Measurements from ENCODE around the gene CERS5. TPM values are rescaled to one million over a fixed set of nuclear protein-coding genes. Genes with fewer than 3 reads are reported as not detected.

The CERS5 gene
- total RNA-seq, 2 donors from 2014 or later, result 27.6 to 41.7 TPM

DNA sequence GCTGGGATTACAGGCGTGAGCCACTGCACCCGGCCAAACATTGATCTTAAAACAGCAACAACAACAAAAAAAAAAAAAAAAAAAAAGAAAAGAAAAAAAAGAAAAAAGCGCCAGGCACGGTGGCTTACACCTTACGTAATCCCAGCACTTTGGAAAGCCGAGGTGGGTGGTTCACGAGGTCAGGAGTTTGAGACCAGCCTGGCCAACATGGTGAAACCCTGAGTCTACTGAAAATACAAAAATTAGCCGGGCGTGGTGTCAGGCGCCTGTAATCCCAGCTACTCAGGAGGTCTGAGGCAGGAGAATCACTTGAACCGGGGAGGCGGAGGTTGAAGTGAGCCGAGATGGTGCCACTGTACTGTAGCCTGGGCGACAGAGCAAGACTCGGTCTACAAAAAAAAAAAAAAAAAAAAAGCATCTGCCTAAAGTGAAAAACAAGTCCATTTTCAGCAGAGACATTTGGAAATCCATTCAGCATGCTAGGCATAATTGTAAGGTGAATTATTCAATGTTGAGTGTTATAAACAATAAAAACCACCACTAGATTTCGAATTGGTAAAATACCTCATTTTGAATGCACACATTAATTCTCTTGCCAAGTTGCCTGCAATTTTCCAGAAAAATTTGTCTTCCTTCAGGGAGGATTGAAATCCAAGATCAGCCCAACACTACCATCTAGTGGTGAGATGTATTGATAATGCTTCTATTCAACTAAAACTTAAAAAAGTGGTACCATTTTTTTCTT lies 8.0 kb upstream of the CERS5 start:
- intact Hi-C loops (cut with DNase I), result loop anchor here (5.0 kb wide), 1 partner anchor 38 kb away; no protein-coding TSS in a partner anchor
- Histone ChIP-seq H3K36me3 (peaks cover 0 to 7% of the 10 kb centered on the region in 2 donors), H3K4me3 (no peak overlapping the region), H3K27ac (no peak overlapping the region), H3K4me1 (replicated peaks) (no peaks in the 10 kb centered on the region), H3K9me3 (no peaks in the 10 kb centered on the region), H3K27me3 (replicated peaks; ENCODE audit: insufficient read depth) (no peaks in the 10 kb centered on the region)
- DNase-seq (ENCODE audit: low spot score), result peak; percentile 33
- TF ChIP-seq, protein P1, sequence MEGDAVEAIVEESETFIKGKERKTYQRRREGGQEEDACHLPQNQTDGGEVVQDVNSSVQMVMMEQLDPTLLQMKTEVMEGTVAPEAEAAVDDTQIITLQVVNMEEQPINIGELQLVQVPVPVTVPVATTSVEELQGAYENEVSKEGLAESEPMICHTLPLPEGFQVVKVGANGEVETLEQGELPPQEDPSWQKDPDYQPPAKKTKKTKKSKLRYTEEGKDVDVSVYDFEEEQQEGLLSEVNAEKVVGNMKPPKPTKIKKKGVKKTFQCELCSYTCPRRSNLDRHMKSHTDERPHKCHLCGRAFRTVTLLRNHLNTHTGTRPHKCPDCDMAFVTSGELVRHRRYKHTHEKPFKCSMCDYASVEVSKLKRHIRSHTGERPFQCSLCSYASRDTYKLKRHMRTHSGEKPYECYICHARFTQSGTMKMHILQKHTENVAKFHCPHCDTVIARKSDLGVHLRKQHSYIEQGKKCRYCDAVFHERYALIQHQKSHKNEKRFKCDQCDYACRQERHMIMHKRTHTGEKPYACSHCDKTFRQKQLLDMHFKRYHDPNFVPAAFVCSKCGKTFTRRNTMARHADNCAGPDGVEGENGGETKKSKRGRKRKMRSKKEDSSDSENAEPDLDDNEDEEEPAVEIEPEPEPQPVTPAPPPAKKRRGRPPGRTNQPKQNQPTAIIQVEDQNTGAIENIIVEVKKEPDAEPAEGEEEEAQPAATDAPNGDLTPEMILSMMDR (IDR thresholded peaks at IDR 0.05), result peak; percentile 50 to 86 (median 74)
- peak; percentile 26 for TF ChIP-seq POLR2AphosphoS5 (IDR thresholded peaks at IDR 0.05)
- TF ChIP-seq POLR2A (IDR thresholded peaks at IDR 0.05), result no peak
- 67% methylated on average over 16 of the region's 16 CpGs for WGBS

DNA sequence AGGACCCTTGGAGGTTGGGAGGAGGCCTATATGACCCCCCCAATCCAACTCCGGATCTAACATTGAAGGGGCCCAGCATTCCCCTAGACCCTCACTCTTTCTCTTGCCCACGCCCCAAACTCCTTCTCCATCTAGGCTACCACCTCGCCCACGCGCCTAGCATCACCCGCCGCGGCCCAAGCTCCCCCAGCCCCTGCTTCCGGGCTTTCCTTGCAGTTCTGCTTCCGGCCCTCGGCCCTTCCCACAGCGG lies 445 bp downstream of the CERS5 start:
- H3K27me3 ChIP-seq (replicated peaks; ENCODE audit: insufficient read depth), result no peaks in the 10 kb centered on the region
- H3K36me3 ChIP-seq, result no peaks in the 10 kb centered on the region
- H3K4me1 ChIP-seq (replicated peaks), result no peaks in the 10 kb centered on the region
- DNase-seq (ENCODE audit: low spot score), result no peak
- peak overlapping the region; percentile 85 to 88 for H3K27ac ChIP-seq
- H3K4me3 ChIP-seq, result peak overlapping the region; percentile 83 to 95
- H3K9me3 ChIP-seq, result no peaks in the 10 kb centered on the region
- TF ChIP-seq POLR2A (IDR thresholded peaks at IDR 0.05) (no peak), POLR2AphosphoS5 (IDR thresholded peaks at IDR 0.05) (no peak)
- TF ChIP-seq, protein P1 (IDR thresholded peaks at IDR 0.05), result no peak
- 0% methylated on average over 12 of the region's 12 CpGs for WGBS
- intact Hi-C loops (cut with DNase I), result loop anchor here (5.0 kb wide), 1 partner anchor 79 kb away; the partner anchor contains the start of gene SMARCD1

- TF ChIP-seq, protein P1 (IDR thresholded peaks at IDR 0.05), result no peak
- TF ChIP-seq POLR2A (IDR thresholded peaks at IDR 0.05), result no peak
- no peak for TF ChIP-seq POLR2AphosphoS5 (IDR thresholded peaks at IDR 0.05)
- H3K27ac ChIP-seq, result no peak overlapping the region
- intact Hi-C loops (cut with DNase I), result loop anchor here (5.0 kb wide), 1 partner anchor 78 kb away; the partner anchor contains the start of gene SMARCD1
- no peaks in the 10 kb centered on the region for H3K36me3 ChIP-seq
- H3K9me3 ChIP-seq, result no peaks in the 10 kb centered on the region
- no peak for DNase-seq (ENCODE audit: low spot score)
- H3K4me3 ChIP-seq, result no peak overlapping the region
- no peaks in the 10 kb centered on the region for H3K27me3 ChIP-seq (replicated peaks; ENCODE audit: insufficient read depth)
- H3K4me1 ChIP-seq (replicated peaks), result no peaks in the 10 kb centered on the region
- 93% methylated on average over 20 of the region's 20 CpGs for WGBS
Measured at GRCh38 chr12:50164963-50165362, 2.2 kb downstream of the CERS5 start.

DNA sequence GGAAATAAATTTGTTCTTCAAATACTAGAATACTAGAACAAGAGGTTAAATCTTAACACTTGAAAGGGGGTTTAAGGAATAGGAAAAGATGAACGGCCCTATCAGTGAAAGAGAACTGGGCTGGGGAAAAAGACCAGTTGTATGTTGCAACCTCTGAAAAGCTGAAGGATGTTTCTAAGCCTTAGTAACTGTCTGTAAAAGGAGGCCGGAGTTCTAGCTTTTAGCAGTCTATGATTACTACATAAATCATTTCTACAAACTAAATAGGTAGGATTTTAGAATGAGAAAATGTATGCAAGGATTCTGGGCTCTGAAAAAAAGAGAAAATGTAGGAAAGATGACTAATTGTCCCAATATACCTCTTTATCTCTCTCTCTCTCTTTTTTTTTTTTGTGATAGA lies 4.9 kb downstream of the CERS5 start:
- no peaks in the 10 kb centered on the region for H3K4me1 ChIP-seq (replicated peaks)
- no peak overlapping the region for H3K4me3 ChIP-seq
- TF ChIP-seq POLR2AphosphoS5 (IDR thresholded peaks at IDR 0.05) (no peak), POLR2A (IDR thresholded peaks at IDR 0.05) (no peak)
- TF ChIP-seq, protein P1 (IDR thresholded peaks at IDR 0.05), result no peak
- no peaks in the 10 kb centered on the region for H3K27me3 ChIP-seq (replicated peaks; ENCODE audit: insufficient read depth)
- intact Hi-C loops (cut with DNase I), result no loop called here
- H3K9me3 ChIP-seq, result no peaks in the 10 kb centered on the region
- H3K27ac ChIP-seq, result no peak overlapping the region
- WGBS, result 77% methylated on average over 2 of the region's 2 CpGs
- H3K36me3 ChIP-seq, result no peaks in the 10 kb centered on the region
- DNase-seq (ENCODE audit: low spot score), result no peak

DNA sequence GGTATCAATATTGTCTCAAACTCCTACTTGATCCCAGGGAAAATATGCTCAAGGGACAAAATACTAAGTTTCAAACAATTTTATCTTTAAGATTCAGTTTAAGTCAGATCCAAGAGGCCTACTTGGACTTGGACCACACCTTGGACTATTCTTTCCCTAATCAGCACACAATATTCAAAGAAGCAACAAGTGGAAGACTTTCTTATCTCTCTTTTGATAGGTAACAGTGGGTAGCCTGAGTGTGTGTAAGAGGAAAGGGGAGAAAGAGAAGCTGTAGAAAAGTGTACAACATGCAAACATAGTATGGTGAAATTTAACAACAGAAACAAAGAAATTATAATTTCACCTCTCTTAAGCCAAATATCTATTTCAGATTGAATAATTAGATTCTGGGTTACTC lies 6.5 kb downstream of the CERS5 start:
- H3K36me3 ChIP-seq, result no peaks in the 10 kb centered on the region
- H3K4me3 ChIP-seq, result no peak overlapping the region
- no peak for DNase-seq (ENCODE audit: low spot score)
- intact Hi-C loops (cut with DNase I), result no loop called here
- no peaks in the 10 kb centered on the region for H3K4me1 ChIP-seq (replicated peaks)
- H3K27me3 ChIP-seq (replicated peaks; ENCODE audit: insufficient read depth), result no peaks in the 10 kb centered on the region
- no peak for TF ChIP-seq POLR2AphosphoS5 (IDR thresholded peaks at IDR 0.05)
- TF ChIP-seq POLR2A (IDR thresholded peaks at IDR 0.05), result no peak
- TF ChIP-seq, protein P1 (IDR thresholded peaks at IDR 0.05), result no peak
- H3K27ac ChIP-seq, result no peak overlapping the region
- H3K9me3 ChIP-seq, result no peaks in the 10 kb centered on the region

All from prostate gland (tissue), 2 donors.